HuH-7.5 (cell line): ENCODE results near the gene PDK2.

Source experiments
- DNase-seq: peaks from one replicate; pipeline ENCODE4 v3.0.0; 2011; ENCODE audit warnings: low spot score

The PDK2 gene

DNA sequence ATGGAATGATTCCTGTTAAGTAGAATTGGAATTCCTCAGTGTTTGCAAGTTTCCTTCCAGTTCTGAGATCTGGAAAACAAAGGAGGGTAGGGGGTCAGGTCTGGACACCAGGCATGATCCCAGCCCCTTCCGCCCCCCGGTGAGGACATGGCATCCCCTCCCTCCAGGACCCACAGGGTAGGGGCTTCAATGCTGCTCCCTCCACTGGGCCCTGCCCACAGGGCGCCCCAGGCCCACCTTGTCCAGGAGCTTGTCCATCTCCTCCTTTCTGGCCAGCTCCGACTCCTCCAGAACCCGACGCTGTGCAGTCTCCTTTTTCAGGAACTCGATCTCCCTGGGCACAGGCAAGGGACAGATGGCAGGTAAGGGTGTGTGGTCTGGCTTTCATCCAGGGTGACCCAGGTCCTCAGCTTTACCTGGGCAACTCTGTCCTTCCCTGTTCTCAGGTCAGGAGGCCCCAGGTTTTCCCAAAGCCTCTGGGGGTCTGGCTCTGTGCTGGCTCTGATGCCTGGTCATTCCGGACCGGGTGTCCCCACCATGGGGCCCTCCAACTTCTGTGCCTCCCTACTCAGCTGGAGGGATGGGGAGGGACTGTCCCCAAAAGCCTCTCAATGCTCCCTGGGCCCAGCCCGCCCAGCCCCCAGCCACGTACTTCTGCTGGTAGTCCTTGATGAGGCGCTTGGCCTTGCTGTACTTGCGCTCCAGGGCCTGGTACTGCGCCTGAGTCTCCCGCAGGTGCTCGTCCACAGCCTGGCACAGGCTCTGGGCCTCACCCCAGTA is 40.4 kb downstream of the PDK2 start:
- DNase-seq: no peak

DNA sequence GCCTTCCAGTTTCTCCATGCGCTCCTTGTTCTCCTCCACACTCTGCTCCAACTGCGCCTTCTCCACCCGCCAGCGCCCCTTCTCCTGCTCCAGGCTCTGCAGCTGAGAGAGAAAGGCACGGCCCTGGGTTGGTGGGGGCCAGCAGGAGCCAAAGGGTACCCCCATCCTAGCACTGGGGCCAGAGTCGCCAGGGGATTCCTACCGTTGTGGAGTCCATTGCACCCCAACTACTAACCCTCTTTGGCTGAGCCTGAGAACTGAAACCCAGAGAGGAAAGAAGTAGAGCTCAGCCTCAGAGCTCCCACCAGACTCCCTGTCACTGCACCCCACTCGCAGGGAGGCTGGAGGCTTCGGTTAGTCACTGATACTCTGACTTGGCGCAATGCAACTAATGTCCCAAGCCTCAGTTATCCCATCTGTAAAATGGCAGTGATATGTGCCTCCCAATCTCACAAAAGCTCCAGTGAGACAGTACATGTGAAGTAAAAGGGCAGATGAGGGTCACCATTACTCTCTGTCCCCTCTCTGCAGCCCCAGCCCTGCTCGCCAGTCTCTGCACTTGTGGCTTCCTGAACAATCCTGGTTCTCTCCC is 41.0 kb downstream of the PDK2 start:
- DNase-seq: no peak

DNA sequence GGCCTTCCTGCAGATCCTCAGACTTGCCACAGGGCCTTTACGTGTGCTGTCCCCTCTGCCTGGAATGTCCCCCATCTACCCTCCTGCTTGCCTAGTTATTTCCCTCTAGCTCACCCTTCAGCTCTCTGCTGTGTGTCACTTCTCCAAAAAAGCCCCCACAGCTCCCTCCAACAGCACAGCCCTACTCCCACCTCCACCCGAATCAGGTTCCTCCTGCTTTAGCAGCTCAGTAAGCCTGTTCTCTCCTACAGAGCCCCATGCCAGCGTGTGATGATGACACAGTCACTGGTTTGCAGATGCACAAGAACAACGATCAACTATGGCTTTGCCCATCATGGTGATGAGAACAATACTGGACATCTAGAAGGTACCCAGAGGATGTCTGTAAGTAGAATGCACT is 41.9 kb downstream of the PDK2 start:
- no peak for DNase-seq

DNA sequence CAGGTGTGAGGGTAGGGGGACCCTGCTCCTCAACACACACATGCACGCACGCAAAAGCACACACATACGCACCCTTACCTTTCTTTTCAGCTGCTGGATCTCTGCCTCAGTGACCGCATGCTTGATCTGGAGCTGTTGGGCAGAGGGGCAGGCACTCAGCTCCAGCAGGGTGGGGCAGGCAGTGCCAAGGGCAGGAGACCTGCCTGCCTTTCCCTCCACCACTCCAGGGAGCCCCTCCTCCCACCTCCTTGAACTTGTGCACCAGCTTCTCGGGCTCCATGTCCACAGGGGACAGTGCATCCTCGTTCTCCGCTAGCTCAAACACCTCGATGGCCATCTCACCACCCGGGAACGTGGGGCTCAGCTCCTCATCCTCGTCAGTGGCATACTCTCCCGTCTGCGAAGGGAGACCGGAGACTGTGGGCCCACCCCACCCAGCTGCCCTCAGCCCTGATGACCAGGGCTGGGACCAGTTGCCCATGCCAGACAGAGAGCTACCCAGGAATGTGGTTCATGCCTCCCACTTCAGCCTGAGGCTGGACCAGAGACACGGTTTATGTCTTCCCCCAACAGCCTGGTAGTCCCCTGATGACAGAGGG is 44.1 kb downstream of the PDK2 start:
- no peak for DNase-seq

DNA sequence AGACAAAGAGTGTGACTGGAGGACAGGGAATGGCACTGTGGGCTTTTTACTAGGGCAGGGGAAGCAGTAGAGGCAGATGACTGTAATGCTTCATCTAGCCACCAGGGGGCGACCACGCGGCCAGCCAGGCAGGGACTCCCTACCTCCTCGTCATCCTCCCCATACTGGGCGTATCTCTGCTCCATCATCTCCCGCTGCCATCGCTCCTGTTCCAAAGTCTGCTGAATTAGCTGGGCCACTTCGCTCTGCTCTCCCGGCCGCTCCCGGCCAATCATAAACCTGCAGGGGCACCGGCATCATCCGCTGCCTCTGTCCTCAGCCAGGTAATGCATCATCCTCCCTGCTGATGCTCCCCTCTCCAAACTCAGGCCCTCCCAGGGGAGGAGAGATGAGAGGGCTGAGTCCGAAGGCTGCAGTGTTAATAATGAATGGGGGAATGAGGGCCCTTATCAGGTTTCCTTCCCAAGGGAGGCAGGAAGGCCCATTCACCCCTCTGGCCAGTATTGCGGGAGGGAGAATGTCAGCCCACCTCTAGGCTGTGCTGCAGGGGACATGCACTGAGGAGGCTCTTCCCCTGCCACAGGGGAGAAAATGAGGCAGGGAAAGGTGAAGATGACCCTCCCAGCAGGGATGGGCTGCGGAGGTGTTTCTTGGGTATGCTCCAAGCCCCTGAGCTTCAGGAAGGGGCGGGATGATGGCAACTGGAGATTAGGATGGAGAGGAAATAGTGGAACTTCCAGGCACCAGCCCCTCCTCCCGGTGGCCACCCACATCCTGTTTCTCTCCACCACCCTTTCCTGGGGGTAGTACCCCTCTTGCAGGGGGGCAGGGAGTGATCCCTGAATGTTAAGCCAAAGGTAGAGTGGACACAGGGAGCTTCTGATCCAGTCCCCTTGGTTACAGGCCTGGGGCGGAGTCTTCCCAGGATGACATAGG is 45.1 kb downstream of the PDK2 start:
- peak; percentile 96 for DNase-seq

DNA sequence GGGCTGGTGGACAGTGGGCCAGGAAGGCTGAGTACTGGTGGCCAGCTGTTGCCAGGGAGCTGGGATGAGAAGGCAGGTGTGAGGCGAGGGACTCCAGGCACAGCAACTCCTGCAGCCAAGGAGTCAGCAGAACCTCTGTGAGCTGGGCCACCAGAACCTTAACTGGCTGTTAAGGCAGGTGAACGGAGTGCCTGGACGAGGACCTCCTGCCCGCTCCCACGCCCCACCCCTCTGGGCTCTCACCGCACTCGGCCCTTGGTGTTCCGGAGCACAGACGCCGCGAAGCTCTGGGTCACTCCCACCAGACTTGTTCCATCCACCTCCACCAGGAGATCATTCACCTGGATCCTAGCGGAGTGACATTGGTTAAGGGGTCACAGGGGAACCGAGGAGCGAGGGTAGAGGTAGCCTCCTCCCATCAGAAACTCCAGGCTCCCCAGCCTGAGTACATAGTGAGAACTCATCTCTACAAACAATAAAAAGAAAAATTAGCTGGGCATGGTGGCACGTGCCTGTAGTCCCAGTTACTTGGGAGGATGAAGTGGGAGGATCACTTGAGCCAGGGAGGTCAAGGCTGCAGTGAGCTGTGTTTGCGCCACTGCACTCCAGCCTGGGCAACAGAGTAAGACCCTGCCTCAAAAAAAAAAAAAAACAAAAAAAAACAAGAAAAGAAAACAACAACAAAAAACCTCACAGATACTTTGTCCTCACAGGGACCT is 46.0 kb downstream of the PDK2 start:
- no peak for DNase-seq

DNA sequence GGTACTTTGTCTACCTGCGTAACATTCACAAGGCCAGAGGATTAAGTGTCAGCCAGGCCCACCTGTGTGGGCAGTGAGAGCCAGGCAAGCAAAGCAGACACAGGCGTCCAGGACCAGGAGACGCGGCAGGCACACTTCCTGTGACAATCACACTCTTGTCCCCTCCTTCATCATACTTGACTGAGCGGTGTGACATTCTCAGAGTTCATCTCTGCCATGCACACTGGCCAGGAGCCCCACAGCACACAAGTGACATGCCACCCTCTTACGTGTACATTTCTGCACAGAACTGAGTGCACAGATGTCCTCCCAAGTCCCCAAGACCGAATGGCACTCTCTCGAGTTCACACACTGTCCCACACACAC is 46.6 kb downstream of the PDK2 start:
- no peak for DNase-seq

DNA sequence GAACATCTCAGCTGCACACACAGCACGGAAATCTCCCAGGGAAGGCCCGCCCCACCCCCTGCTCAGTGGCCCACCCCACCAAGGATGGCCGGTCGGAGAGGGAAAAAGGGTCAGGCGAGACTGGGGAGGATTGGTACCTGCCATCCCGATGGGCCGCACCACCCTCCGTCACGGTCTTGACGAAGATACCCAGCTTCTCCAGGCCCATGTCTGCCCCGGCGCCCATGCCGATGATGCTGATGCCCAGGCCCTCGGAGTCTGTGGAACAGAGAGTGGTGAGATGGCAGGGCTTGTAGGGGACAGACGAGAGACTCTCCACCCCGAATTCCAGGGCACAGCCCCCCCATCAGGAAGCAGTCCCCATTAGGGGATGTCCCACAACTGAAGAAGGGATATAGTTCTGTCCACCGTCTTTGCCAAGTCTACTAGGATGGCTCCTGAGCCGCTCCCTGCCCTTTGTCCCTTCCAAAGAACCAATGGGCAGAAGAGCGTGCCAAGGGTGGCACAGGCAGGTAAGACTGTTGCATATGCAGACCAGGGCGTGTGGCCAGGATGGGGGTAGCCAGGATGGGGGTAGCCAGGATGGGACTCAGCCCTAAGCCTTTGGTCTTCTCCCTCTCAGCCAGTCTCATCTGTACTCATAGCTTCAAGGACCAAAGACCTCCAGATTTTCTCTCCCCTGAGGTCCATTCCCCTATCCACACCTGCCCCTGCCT is 48.5 kb downstream of the PDK2 start:
- DNase-seq: no peak

DNA sequence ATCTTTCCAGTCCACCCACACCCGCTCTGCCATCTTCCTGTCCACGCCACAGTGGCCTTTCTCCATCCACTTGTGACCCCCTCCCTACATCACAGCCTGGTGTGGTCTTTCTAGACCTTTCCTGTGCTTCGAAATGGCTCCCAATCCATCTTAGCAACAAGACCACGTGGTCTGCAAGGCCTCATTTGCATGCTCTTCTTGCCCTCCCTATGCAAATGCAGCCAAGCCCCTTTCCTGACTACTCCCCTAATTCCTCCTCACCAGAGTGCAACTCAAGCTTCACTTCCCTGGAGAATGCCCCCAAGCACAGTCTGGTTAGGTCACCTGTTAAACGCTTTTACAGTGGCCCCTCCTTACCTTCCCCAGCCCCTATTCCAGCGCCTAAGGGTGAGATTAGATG is 49.2 kb downstream of the PDK2 start:
- no peak for DNase-seq

DNA sequence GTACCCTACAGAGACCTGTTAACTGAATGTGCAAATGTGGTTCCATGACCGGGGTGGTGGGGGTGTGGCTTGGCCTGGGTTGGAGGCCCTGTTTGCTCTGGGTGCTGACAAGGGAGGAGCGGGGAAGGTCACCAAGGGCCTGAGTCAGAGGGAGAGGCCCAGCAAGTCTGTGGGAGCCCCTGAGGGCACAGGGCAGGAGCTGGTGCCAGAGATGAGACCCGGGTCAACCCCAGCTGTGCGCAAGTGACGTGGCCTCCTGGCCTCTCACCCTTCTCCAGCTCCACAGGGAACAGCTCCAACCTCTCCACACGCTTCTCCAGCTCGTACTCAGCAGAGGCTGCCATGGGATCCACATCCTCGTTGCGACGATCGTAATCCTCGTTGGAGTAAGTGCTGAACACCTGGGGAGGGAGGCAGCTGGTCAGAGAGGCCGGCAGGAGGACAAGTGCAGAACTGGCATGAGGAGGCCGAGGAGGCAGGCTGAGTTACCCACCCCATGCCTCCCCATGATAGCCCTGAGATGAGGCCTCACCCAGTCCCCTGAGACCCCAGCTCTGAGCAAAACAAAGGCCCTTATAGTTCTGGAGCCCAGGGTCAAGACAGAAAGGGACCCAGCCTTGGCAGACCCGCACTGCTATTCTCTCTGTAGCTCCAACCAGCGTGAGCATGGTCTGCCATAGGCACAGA is 49.8 kb downstream of the PDK2 start:
- DNase-seq: no peak

DNA sequence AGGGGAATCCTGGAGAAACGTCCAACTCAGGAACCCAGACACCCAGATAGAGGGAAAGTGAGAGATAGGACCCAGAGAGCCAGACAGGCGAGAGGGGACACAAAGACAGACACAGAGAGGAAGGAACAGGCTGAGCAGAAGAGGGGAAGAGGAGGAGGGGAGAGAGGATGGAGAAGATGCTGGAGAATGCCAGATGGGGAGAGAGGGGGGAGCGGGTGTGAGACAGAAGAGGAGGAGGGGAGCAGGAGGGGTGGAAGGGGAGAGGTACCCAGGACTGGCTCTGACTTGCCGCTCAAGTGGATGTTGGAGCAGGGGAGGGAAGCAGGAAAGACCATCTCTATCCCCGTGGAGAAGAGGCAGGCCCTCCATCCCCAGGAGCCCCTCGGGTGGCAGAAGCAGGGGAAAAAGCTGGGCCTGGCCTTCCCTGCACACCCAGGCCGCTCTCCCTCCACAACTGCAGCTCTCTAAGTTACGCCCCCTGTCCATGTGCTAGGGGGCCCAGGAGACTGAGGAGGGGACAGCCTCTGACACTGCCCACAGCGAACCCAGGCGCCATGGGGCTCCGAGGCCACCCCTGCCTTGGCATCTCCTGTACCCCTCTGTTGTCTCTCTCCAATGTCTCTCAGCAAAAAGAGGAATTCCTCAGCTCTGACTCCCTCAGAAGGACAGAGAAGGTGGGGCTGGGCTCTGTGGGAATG is 50.5 kb downstream of the PDK2 start:
- DNase-seq: no peak

DNA sequence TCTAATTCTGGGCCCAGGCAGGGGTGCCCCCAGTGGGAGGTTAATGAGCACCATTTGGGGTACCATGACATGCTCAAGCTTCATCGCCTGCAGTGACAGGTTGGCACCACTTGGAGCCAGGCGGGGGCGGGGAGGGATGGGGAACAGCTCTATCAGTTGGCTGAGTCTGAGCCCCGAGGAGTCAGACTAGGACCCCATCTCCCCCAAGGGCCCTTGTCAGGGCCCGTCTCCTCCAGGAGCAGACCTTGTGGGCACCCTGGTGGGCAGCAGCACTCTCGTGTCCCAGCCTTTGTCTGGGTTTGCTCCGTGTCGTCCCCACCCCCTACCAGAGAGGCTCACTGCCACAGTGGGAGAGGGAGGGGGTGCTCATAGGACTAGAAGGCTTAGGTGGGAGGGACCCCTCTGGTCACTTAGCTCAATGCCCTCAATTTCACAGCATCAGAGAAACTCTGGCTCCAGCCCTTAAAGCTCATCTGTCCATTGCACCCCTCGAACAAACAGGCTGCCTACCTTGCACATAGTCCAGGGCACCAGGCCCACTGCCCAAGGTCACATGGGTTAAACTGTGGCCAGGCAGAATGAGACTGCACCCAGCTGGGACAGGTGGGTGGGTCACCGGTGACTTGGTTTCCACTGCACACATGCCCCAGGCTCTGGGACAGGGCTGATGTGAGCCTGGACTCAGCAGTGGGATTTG is 51.2 kb downstream of the PDK2 start:
- DNase-seq: no peak

DNA sequence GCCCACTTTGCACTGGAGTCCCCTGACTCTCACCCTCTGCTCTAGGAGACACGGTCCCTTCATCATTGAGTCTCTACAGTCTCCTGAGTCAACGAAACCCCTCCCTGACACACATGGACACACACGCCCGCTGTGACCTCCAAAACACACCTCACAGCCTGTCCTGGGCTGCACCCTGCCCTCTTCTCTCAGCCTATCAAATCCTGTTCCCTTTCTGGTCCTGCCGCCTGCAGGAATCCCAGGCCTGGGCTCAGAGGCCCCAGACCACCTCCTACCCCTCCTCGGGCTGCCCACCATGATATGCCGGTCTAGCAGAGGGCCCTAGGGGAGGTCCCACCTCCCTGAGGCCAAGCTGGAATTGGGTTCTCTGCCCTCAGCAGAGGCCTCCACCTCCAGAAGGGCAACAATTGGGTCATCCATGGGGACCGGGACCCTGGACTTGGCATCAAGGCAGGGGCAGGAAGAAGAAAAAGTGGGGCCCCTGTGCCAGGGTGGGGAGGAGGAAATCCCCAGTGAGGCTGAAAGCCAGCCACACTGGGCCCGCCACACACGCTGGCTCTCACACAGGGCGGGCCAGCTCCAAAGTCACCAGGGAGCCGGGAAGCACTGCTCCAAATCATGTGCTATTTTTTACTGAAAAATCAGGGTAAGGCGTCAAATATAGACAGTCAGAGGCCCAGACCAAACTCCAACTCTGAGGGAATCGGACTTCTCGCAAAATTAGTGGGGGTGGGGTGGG is 51.9 kb downstream of the PDK2 start:
- no peak for DNase-seq

DNA sequence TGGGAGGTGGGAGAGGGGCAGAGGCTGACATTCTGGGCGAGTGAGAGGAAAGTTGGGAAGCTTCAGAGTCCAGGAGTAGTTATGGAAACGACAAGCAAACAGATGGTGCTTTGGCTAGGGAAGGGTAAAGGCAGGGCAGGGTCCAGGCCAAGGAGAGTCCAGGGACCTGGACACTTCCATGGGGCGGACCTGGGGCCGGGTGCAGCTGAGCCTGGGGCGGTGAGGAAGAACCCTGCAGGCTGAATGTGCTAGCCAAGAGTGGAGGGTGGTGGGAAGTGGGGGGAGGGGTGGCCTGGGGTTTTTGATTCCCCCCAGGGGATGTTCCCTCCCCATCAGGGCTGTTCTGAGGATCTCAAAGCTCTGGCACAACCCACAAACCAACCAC is 52.7 kb downstream of the PDK2 start:
- DNase-seq: no peak

DNA sequence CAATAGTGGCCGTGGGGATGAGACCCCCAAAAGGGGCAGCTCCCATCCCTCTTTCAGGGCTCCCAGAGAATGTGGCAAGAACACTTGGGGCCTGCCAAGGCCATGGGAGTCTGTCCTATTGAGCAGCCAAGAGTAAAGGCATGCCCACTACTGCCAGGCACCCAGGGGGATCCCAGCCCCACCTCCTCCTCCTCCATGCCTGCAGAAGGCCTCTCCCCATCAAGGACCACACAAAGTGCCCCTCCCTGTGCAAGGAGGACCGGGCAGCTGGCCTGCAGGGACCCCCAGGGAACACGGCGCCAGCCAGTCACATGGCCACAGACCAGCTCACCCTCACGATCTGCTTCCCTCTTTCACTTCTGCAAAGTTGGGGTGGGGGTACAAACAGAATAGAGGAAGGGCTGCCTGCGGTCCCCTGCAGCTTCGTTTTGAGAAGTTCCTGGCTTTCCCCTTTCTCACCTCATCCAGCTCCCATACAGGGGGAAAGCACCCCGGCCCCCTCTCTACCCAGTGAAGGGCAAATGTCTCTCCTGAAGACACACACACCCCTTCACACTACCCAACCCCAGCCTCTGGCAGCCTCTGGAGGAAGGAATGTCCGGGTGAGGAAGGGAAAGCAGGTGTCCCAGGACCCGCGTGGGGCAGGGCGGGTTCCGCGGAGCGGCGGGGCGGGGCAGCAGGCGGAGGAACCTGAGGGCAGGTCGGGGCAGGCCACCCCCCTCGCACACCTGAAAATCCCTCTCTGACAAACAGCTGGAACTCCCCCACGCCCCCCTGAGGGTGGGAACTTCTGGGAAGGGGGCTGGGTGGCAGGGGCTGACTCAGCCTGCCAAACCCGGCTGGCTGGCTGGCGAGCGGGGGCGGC is 53.3 kb downstream of the PDK2 start:
- no peak for DNase-seq

DNA sequence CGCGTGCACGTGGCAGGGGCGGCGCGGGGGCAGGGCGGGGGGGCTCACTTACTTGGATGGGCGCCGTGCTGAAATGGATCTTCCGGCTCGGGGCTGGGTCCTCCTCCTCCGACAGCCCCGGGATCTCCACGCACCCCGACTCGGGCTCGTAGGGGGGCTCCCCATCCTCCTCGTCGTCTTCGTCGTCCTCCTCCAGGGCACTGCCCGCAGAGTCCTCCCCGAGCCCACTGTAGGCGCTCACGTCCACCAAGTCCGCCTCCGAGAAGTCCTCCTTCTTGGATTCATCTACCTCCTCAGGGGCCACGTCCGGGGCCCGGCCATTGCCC is 53.9 kb downstream of the PDK2 start:
- DNase-seq: no peak

DNA sequence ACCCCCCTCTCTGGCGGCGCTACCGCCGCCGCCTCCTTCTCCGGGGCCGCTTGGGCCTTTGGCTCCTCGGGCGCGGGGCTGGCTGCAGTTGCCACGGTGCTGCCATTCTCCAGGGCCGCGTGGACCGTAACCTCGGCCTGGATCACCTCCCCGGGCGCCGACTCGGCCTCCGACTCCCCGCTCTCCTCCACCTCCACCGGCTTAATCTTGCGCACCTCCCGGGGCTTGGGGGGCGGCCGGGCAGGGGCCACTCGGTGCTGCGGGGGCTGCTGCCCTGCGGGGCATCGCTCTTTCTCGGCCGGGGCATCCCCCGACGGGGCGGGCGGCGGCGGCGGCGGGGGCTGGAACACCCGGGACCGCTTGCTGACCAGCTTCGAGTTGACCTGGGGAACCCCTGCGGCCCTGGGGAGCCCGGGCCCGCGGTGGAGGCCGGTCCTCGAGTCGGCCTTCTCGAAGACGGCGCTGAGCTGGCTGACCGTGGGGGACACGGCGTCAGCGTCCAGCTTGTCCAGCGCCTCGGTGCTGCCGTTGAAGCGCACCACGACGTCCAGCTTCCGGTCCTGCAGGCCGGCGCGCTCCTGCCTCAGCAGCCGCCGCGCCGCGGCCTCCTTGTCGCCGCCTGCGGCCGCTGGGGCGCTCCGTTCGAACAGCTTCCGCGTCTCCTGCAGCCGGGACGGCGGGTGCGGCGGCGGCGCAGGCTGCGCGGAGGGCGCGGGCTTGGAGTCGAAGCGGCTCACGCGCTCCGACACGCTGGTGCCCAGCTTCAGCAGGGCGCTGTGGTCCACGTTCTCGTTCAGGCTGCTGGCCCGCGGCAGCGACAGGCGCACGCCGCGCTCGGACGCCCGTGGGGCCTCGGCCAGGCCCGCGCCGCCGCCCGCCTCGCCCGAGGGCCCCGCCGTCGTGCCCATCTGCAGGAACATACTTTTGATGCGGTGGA is 54.5 kb downstream of the PDK2 start:
- DNase-seq: peak; percentile 54
